Measurements from ENCODE around the gene MAB21L3. TPM values are rescaled to one million over a fixed set of nuclear protein-coding genes. Genes with fewer than 3 reads are reported as not detected.

MAB21L3 gene
- total RNA-seq, 1 experiment from 2014 or later: not detected

GRCh38 chr1:116092752-116093489, 18.3 kb upstream of the MAB21L3 start:
- H3K79me1 ChIP-seq (ENCODE audit: insufficient read depth, low read depth, low read length, poor library complexity, severe bottlenecking): no peaks in the 10 kb centered on the region
- H2AK5ac ChIP-seq (ENCODE audit: insufficient read length, low read length): no peak overlapping the region
- H3K4me2 ChIP-seq (ENCODE audit: insufficient read depth, insufficient read length, low read length): no peak overlapping the region
- no peak overlapping the region for H4K91ac ChIP-seq (ENCODE audit: insufficient read length, low read depth, low read length)
- H3K27me3 ChIP-seq (ENCODE audit: insufficient read depth, low read length): no peaks in the 10 kb centered on the region
- H3K4me1 ChIP-seq (ENCODE audit: insufficient read depth, low read length): no peaks in the 10 kb centered on the region
- H3K23ac ChIP-seq (ENCODE audit: insufficient read length, low read depth, low read length): no peak overlapping the region
- Mint-ChIP-seq H3K27me3 (ENCODE audit: low read depth) (no peaks in the 10 kb centered on the region), H3K4me3 (no peak overlapping the region), H3K36me3 (ENCODE audit: insufficient read depth in 1 of 3, low read depth in 3 of 3) (peaks cover 0 to 17% (median 0%) of the 10 kb centered on the region in 3 experiments; a peak in 2 of 7 replicates), H3K9me3 (peaks cover 19 to 22% of the 10 kb centered on the region in 2 experiments), H3K4me1 (no peaks in the 10 kb centered on the region), H3K27ac (no peak overlapping the region)
- no peaks in the 10 kb centered on the region for H3K23me2 ChIP-seq (ENCODE audit: insufficient read length, low read depth, low read length, poor library complexity, severe bottlenecking)
- H2BK120ac ChIP-seq (ENCODE audit: low read depth, low read length, poor library complexity, severe bottlenecking): no peak overlapping the region
- H3K18ac ChIP-seq (ENCODE audit: insufficient read length, low read depth, low read length): no peak overlapping the region
- no peak overlapping the region for H2AFZ ChIP-seq (ENCODE audit: low read length)
- TF ChIP-seq, protein P1, sequence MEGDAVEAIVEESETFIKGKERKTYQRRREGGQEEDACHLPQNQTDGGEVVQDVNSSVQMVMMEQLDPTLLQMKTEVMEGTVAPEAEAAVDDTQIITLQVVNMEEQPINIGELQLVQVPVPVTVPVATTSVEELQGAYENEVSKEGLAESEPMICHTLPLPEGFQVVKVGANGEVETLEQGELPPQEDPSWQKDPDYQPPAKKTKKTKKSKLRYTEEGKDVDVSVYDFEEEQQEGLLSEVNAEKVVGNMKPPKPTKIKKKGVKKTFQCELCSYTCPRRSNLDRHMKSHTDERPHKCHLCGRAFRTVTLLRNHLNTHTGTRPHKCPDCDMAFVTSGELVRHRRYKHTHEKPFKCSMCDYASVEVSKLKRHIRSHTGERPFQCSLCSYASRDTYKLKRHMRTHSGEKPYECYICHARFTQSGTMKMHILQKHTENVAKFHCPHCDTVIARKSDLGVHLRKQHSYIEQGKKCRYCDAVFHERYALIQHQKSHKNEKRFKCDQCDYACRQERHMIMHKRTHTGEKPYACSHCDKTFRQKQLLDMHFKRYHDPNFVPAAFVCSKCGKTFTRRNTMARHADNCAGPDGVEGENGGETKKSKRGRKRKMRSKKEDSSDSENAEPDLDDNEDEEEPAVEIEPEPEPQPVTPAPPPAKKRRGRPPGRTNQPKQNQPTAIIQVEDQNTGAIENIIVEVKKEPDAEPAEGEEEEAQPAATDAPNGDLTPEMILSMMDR (conservative IDR thresholded peaks at IDR 0.05): no peak
- no peak overlapping the region for H4K8ac ChIP-seq (replicated peaks; ENCODE audit: insufficient read length, low read depth, low read length)
- no peak overlapping the region for H4K5ac ChIP-seq (ENCODE audit: insufficient read length, low read depth, low read length)
- no CpG with 5 or more reads among the region's 3 CpGs for WGBS (ENCODE audit: extremely low coverage, insufficient read length, low lambda C conversion rate)
- H3K27ac ChIP-seq (ENCODE audit: insufficient read length, low read depth, low read length): no peak overlapping the region
- H3T11ph ChIP-seq (ENCODE audit: low read length): no peak overlapping the region
- no peak overlapping the region for H2BK20ac ChIP-seq (ENCODE audit: low read depth, low read length, poor library complexity, severe bottlenecking)
- no peak overlapping the region for H3K9ac ChIP-seq (ENCODE audit: extremely low read depth, insufficient read length, low read length)
- H4K20me1 ChIP-seq (ENCODE audit: control insufficient read depth, insufficient read depth, insufficient read length): no peaks in the 10 kb centered on the region
- no peak overlapping the region for H2BK12ac ChIP-seq (ENCODE audit: insufficient read length, low read depth, low read length)
- no peak for DNase-seq
- H2BK5ac ChIP-seq (ENCODE audit: insufficient read length, low read length): no peak overlapping the region
- H2BK15ac ChIP-seq (ENCODE audit: low read depth, low read length): no peak overlapping the region
- no peak overlapping the region for H3K56ac ChIP-seq (ENCODE audit: insufficient read length, low read depth, low read length)
- H3K79me2 ChIP-seq (ENCODE audit: insufficient read depth, low read length): no peaks in the 10 kb centered on the region
- no peak overlapping the region for H3K4ac ChIP-seq (ENCODE audit: low read depth, low read length)
- H3K9me3 ChIP-seq (ENCODE audit: control insufficient read depth, low read depth, low read length): no peaks in the 10 kb centered on the region
- H3K14ac ChIP-seq (ENCODE audit: insufficient read depth, low read length): no peak overlapping the region
